HS-27A (cell line): ENCODE results near the gene GMDS.

Experiments
- DNase-seq: peaks from one replicate; pipeline ENCODE4 v3.0.0-alpha.2; 2012; ENCODE audit warnings: low read depth, missing footprints

Gene GMDS

GRCh38 chr6:2205396-2205795, 40.0 kb downstream of the GMDS start:
- DNase-seq: no peak

GRCh38 chr6:2204272-2204671, 41.1 kb downstream of the GMDS start:
- DNase-seq: no peak

GRCh38 chr6:2203264-2203663, 42.1 kb downstream of the GMDS start:
- DNase-seq: no peak

GRCh38 chr6:2197984-2198383, 47.4 kb downstream of the GMDS start:
- DNase-seq: no peak

- DNase-seq: no peak
Observed at GRCh38 chr6:2197177-2197671, 48.2 kb downstream of the GMDS start.

- no peak for DNase-seq
Observed at GRCh38 chr6:2196079-2196679, 49.2 kb downstream of the GMDS start.

DNA sequence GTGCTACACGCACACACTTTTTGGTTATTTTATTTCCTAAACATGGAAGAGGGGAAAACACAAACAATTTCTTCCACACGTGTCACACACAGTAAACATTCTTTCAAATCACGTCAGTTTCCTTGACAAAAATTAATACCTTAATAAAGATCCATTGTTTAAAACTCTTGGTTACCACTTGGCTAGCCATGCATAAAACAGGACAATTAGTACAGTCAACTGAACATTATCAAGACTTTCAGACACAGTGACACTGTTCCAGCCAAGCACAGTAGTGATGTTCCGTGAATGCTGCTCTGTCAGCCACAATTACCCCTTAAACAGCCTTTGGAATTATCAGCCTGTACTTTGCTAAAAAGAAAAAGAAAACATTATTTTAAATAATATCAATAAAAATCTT, 50.8 kb downstream of the GMDS start:
- DNase-seq: no peak

- no peak for DNase-seq
Observed at GRCh38 chr6:2193931-2194330, 51.5 kb downstream of the GMDS start.

- no peak for DNase-seq
Observed at GRCh38 chr6:2192976-2193375, 52.4 kb downstream of the GMDS start.

DNA sequence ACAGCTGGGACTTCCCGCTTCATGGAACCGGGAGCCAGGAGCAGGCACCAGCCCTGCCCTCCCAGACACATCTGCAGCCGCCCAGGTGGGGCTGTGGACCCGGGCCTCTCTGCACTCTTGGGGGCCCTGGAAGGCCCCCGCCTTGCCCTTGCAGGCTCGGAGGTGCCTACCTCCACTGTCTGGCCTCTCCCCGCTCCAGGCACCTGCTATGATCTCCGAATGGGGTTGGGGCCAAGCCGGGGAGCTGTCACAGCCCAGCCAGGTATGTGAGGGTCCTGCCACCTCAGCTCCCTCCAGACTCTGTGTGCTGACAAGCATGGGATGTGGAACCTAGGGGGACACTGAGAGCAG, 54.0 kb downstream of the GMDS start:
- DNase-seq: no peak

DNA sequence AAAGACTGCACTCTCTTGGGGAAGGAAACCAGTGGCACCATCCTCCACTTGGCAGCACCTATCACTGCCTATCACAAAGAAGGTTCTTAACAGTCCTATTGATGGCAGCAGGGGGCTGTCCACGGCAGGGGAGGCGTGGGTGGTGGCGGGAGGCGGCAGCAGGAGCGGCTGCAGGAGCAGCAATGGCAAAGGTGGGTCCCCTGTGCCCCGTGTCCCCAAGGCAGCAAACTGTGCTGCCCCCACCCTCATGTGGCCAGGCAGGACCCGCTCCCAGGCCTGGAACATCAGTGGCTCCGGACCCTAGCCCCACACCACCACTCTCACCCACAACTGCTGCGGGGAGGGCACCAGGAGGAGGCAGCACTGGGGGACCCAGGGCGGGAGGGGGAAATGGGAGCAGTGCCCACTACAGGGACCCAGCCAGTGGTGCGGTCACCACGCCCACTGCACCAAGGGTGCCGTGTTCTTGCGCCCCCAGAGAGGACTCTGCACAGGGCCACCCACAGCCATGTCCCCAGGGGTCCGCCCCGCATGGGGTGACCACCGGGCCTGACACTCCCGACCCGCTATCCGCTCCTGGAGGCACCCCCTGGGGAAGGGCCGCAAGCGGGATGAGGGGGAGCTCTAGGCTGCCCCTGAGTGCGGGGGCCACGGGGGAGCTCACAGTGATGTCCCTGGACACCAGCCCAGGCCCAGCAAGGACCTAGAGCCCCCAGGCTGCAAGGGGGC, 54.6 kb downstream of the GMDS start:
- no peak for DNase-seq

GRCh38 chr6:2188856-2189384, 56.5 kb downstream of the GMDS start:
- no peak for DNase-seq

- no peak for DNase-seq
Observed at GRCh38 chr6:2188397-2188796, 57.0 kb downstream of the GMDS start.

DNA sequence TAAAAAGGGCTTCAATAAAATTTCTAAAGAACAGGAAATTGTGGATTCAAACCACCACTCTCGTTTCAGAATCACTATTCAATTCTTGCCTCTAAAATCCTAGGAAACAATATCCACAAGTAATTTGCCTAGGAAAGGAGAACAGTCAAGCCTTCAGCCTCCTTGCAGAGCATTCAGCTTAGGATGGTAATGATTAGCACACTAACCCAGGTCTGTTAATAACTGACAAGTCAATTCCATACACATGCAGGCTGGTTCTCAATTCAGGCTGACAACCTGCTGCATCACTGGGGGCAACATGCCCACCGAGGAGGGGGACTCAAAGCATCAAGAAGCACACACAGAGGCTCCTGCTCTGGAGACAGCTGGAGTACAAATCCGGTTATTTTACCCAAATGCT, 57.6 kb downstream of the GMDS start:
- no peak for DNase-seq

GRCh38 chr6:2186516-2186915, 58.9 kb downstream of the GMDS start:
- DNase-seq: no peak

DNA sequence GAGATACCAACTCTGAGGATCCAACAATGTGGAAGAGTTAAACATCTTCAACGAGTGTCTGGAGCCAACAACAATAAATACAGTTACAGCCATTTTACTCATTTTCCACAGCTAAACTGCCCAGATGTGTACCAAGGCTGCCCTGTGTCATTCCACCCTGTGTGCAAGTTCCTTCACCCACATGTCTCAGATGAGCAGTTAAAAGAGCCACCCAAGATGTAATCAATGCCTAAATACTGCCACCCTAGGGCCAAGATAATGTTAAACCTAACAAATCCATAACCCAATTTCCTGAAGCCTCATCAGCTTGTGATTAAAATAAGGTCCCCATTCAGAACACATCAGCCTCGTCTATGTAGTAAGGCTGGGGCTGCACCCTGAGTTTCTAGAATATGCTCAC, 59.9 kb downstream of the GMDS start:
- no peak for DNase-seq

DNA sequence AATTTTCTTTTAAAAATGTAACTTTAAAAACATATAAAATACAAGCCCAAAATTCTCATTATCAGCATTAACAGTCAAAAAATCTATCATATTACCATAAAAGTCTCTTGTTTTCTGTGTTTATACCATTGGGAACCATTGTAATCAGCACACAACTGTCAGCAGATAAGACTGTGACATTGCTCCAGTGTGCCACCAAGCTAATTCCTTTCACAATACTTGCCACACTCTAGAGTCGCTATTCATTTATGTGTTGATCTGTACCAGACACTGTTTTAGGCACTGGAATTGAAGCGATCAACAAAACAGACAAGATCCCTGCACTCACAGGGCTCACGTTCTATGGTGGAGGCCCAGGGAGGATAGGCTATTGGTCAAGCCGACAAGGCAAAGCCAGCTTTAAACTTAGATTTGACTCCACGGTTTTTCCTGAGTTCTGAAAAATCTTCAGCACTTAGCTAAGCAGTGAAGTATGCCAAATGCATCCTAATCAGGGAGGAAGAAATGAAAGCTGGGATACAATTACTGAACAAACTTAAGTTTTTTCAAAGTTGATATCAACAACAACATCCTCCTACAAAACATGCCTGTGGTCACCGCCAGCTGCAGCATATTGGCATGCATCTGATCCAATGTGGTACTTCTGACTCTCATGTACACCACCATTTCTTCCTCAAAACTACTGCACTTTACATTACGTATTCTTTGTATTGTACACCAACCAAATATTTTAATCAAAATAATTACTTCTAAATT, 60.5 kb downstream of the GMDS start:
- no peak for DNase-seq

DNA sequence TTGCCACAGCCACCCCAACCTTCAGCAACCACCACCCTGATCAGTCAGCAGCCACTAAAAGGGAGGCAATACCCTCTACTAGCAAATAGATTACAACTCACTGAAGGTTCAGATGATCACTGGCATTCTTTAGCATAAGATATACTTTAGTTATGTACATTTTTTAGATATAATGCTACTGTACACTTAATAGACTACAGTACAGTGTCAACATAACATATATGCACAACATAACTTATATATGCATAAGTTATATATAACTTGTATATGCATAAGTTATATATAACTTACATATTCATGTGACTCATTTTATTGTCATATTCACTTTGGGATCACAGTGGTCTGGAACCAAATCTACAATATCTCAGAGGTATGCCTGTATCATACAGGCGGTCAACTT, 61.7 kb downstream of the GMDS start:
- DNase-seq: no peak

GRCh38 chr6:2183246-2183645, 62.2 kb downstream of the GMDS start:
- DNase-seq: no peak

GRCh38 chr6:2182251-2182650, 63.2 kb downstream of the GMDS start:
- no peak for DNase-seq

DNA sequence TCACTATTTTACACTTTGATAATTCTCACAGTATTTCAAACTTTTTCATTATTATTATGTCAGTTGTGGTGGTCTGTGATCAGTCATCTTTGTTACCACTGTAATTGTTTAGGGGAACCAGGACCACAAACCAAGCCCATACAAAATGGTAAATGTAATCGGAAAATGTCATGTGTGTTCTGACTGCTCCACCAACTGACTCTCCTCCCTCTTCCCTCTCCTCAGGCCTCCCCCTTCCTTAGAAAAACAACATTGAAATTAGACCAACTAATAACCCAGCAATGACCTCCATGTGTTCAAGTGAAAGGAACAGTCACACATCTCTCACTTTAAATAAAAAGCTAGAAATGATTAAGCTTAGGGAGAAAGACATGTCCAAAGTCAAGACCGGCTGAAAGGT, 63.8 kb downstream of the GMDS start:
- DNase-seq: no peak

- no peak for DNase-seq
Observed at GRCh38 chr6:2179950-2180349, 65.5 kb downstream of the GMDS start.

- DNase-seq: no peak
Observed at GRCh38 chr6:2179241-2179640, 66.2 kb downstream of the GMDS start.
